ENCODE results near the gene APBB2.
"Not testable (repeated sequence)": the region's sequence is repeated elsewhere in the genome, so short reads cannot be mapped to it uniquely, and the experiment has no call there.

APBB2 gene

DNA sequence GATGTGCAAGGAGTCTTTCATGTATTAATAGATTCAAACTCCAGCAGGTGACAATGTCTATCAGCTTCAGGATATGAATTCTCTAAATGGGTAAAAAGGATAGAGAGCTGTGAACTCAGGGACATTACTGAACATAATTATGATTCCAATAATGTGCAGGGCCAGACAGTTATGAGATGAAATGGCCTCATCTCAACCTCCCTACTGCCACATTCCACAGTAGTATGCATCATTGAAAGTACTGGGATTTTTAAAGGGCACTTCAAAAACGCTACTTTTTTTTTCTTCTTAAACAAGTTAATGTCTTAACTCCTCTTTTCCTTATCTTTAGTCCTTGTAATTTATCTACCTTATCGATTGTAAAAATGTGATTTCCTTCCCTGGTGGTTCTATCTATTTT, 202.0 kb downstream of the APBB2 start:
- DNase-seq, result no peak

DNA sequence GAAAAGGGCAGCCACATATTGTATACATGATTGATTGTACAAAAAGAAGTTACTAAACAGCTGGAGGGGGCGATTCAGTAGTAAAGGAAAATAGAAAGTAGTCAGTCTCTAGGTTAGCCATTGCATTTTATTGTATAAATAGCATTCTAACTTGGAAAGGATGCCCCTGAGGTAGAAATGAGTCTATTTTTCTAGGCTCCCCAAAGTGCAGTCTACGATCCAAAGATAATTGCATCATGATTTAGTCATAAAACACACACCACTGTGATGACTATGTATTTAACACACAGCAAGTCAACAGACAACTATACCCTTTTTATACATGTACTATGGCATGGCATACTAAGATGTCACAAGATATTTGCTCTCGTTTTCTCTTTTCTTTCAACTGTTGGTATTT, 204.9 kb downstream of the APBB2 start:
- no peak for DNase-seq

GRCh38 chr4:41006141-41006540, 208.2 kb downstream of the APBB2 start:
- DNase-seq, result no peak

GRCh38 chr4:41002309-41002708, 212.0 kb downstream of the APBB2 start:
- DNase-seq, result no peak

DNA sequence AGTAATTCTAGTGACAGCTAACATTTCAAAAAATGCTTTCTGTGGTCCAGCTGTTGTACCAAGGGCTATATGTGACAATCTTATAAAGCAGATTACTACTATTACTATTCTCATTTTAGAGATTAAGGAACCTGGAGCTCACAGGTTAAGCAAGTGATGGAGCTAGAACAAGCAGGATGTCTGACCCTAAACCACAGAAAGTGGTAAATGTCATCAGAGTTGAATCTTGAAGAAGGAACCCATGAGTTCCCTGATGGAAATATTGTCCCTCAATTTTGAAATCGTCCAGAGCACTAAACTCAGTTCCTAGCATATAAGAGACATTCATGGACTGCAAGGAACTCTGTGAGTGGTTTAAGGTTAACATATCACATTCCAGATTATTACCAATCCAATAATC, 214.0 kb downstream of the APBB2 start:
- no peak for DNase-seq

DNA sequence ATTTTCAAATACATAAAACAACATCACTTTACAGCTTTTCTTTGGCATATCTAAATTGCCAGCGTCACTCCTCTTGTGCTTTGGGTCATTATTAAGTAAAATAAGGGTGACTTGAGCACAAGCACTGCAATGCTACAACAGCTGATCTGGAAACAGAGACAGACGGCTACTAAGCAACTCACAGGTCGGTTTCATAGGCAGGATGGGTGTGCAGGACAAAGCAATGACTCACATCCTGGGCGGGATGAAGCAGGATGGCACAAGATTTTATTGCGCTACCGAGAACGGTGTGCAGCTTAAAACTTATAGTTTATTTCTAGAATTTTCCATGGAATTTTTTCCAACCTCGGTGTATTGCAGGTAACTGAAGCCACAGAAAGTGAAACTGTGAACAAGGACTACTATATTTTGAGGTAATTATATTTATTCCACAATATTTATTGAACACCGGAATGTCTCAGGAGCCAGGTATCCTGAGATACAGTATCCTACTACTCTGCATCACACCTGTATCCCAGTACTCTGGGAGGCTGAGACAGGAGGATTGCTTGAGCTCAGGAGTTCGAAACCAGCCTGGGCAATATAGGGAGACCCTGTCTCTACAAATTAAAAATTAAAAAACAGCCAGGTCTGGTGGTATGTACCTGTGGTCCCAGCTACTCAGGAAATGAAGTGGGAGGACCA, 215.5 kb downstream of the APBB2 start:
- no peak for DNase-seq

DNA sequence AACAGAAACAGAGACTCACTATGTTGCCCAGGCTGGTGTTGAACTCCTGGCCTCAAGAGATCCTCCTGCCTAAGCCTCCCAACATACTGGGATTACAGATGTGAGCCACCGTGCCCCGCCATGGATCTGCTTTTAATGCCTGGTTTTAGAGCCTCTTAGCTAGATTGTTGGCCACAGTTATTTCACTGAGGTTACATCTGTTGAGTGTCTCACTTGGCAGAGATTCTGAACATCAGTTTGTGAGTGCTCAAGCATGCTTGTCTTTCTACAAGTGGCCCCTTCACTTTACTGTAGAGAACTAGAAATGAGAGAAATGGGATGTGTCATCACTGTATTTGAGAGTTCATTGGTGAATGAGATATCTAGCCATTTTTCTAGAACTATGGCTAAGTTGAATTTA, 218.5 kb downstream of the APBB2 start:
- no peak for DNase-seq

- not testable (repeated sequence) for DNase-seq
Measured at GRCh38 chr4:40994321-40994720, 220.0 kb downstream of the APBB2 start.

GRCh38 chr4:40993296-40993693, 221.0 kb downstream of the APBB2 start:
- not testable (repeated sequence) for DNase-seq

DNA sequence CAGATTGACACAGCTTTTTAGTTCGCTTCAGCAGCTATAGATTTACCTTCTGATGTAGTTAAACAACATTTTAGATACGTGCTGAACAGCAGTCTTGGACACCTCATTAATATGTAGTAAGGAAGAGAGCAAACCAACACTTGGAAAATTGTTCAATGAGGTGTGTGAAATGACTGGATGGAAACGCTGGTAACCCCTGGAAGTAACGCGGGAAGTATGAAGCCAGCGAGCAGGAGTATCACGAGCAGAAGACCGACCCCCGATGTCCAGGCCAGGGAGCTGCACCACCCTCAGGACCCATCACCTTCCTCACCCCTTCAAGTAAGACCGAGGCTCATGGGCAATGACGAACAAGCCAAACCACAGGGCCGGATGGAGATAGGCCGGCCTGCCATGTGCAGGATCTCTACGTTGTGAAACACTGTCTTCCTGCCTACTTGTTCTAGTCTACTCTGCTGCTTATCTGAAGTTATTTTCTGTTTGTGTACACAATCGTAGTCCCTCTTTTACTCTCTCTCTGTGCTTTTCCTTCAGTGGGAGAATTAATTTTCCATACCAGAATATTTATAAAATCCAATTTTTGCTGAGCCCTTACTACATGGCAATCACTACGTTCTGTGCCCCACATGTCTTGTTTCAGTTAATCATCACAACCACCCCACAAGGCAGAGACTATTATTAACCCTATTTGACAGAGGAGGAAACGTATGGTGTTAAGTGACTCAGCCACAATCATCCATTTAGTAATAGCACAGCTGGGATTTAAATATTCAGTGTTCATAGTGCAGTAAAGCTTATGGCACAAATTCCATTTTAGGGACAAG, 221.7 kb downstream of the APBB2 start:
- no peak for DNase-seq

DNA sequence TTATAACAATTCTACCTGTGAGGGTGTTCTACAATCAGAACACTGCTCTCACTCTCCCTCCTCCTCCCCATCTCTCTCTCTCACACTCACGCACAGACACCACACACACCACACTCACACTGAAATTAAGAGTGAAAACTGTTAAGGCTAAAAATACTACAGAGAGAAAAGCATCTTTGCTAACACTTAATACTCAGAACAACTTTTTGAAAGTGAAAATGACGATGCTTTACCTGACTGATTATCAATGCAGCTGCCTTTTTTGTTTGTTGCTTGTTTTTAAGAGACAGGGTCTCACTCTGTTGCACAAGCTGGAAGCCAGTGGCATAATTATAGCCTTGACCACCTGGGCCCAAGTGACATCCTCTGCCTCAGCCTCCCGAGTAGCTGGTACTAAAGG, 222.4 kb downstream of the APBB2 start:
- no peak for DNase-seq

DNA sequence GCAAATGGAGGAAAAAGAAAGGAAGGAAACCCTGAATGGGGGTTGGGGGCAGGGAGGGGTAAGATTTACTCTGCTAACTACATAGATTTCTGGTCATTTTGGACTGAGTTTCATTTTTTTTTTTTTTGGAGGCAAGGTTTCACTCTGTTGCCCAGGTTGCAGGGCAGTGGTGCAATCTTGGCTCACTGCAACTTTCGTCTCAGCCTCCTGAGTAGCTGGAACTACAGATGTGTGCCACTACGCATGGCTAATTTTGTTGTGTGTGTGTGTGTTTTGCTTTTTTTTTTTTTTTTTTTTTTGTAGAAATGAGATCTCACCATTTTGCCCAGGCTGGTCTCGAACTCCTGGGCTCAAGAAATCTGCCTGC, 223.5 kb downstream of the APBB2 start:
- no peak for DNase-seq

DNA sequence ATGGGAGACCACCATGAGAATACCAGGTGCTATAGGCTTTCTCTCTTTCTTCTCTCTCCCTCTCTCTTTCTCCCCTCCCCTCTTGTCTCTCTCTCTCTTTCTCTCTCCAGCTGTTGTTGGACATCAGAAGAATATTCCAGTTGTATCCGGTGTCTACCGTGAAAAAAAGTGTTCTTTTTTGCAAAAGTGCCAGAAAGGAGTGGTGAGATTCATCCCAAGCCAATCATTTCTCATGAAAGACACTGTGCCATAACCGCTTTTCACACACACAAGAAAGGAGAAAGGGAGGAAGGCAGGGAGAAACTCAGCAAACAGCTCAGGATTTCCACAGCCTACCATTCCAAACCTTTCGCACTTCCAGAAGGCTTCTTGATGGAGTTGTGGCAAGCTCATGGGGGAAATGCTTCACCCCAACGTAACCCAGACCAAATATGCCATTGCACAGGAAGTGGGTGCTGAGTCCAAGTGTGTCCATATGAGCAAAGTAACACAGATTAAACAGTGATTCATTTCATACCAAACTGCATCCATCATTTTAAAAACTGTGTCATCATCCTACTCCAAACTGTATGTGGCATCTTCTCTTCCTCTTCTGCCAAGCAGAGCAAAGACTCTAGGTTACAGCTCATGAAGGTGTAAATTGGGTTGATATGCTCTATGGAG, 224.0 kb downstream of the APBB2 start:
- no peak for DNase-seq

DNA sequence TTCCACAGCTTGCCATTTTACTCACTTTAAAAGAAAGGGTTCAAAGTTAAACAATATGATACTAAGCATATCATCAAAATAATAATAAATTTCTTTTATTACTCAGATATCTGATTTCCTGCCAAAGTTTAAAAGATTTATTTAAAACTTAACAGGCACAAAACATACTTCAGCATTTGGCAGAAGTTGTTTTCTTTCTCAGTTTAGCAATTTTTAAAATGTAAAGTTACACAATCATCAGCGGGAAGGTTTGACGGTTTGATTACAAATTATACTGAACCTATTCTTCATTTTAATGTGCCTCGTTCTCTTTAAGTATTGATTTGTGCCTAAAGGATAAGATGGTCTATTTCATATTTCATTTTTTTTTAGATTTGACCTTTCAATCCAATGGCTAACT, 227.2 kb downstream of the APBB2 start:
- DNase-seq, result no peak

DNA sequence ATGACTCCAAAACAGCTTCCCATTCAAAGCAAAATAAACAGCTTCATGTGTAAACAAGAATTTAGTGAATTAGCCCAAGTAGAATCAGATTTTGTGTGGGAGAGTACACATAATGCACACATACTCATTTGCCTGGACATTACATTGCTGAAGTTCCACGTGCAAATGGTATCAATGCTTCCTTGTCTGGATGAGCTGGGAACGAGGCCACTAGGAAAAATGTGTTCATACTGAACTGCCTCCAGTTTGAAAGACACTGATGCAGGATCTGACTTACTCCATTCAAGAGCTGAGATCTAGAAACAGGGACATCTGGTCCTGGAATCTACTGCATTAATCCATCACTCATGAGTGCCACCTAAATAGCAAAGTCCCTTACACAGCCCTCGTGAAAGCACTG, 228.0 kb downstream of the APBB2 start:
- no peak for DNase-seq

DNA sequence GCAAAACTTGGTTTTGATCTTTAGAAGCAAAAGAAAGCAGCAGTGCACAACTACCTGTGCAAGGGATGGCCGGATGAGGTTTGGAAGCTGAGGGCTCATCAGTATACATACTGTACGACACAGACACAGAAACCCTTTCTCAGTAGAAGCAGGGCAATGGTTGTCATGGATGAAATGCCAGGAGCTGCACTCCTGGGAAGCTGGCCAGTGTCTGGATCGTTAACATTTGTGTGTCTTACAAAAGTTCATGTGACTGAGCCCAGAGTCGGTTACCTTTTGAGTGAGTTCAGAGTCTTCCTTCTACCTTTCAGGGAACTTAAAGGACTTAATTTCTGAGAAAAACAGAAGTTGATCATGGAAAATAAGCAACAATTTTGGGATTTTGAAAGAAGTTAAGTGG, 230.3 kb downstream of the APBB2 start:
- DNase-seq, result no peak

- no peak for DNase-seq
Measured at GRCh38 chr4:40980318-40980883, 233.9 kb downstream of the APBB2 start.

GRCh38 chr4:40978548-40978947, 235.8 kb downstream of the APBB2 start:
- no peak for DNase-seq

DNA sequence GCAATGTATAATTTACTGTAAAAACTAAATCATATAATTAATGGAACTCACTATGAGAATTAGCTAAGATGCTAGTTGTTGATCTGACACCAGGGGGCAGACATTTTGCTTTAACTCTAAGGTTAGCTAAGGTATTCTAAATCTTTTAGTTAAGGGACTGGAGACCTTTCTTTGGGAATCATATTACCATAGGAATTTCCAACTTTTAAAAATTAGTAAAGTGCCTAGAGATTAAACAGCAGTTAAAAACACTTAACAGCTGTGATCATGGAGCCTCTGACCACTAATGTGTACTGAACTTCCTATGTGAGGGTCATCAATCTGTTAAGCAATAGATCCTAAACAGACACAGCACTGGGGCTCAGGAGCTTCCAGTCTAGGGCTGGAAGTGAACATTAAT, 238.0 kb downstream of the APBB2 start:
- no peak for DNase-seq

DNA sequence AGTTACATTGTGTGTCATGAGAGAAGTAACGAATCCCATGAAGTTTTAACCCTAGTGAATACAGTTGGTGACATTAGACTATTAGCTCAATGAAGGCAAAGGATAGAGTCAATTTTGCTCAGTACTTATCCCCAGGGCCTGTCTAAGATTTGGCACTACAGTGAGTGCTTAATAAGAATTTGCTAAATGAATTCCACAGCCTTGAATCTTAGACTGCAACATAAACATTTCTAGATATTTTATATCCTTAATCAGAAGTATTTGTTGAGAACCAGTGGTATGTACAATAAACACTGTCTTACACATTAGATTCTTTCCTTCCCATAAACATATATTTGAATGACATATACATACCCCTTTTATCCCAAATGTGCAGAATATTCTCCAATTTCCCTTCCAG, 241.6 kb downstream of the APBB2 start:
- no peak for DNase-seq

- no peak for DNase-seq
Measured at GRCh38 chr4:40971338-40971737, 243.0 kb downstream of the APBB2 start.

GRCh38 chr4:40969501-40969900, 244.8 kb downstream of the APBB2 start:
- DNase-seq, result no peak

DNA sequence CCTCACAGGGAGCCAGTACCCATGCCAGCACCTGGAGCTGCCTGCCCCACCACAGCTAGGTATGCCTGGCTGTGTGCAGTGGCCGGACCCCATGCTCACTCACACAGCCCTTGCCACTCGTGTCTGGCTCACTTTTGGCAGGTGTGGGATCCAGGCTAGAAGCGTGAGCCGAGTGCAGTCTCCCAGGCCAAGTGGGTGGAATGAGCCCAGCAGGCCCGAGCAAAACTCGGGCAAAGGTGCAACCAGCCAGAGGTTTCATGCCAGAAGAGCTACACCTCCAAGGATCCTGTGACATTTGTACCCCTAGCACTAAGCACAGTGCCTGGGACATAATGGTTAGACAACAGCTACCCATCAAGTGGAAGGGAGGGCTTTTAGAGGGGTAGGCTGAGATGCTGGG, 246.8 kb downstream of the APBB2 start:
- no peak for DNase-seq

GRCh38 chr4:40966091-40966490, 248.3 kb downstream of the APBB2 start:
- no peak for DNase-seq

All from activated CD4-positive, alpha-beta T cell treated with anti-CD3 and anti-CD28 coated beads, Interleukin-2, amount 50 U/mL, for 48 hours (primary cell).